Endothelial cell of umbilical vein (primary cell): ENCODE data around the gene ZBTB7C. TPM values are rescaled to one million over a fixed set of nuclear protein-coding genes. Genes with fewer than 3 reads are reported as not detected.

ENCODE experiments used
- BruUV-seq: library from RNA; stranded (reverse); fragments of 400-500 nt; replicated peaks from 2 replicates; lab custom pipeline; 2021; lab: Mats Ljungman, UMichigan
- CTCF ChIA-PET: fragments of 300-600, 350-600 bp; sonication (Branson Sonifier 250); formaldehyde crosslinking; loops from one replicate; lab custom pipeline; 2021; ENCODE audit warnings: antibody characterized with exemption, inconsistent platforms; lab: Charles Lee
- POLR2A ChIA-PET: fragments of 300-600, 350-600 bp; sonication (Branson Sonifier 250); formaldehyde crosslinking; loops from one replicate; lab custom pipeline; 2021; ENCODE audit warnings: antibody characterized with exemption, inconsistent platforms; lab: Charles Lee
- DNase-seq: peaks from one replicate; pipeline ENCODE4 v3.0.0-alpha.2; 2011; ENCODE audit warnings: low read depth, low spot score
- FAIRE-seq: peaks from 2 replicates; lab custom pipeline; 2011; peaks lifted over from hg19 to GRCh38; lab: Jason Lieb, UNC
- H2AFZ ChIP-seq: 2 replicates; pipeline ENCODE4 v1.6.0; 2012; ENCODE audit warnings: low read depth, low read length, control low read depth, inconsistent platforms
- H3K27ac ChIP-seq: 2 replicates; pipeline ENCODE4 v1.5.1; 2011; ENCODE audit warnings: low read depth, mild to moderate bottlenecking, control low read depth, low read length, moderate library complexity; ENCODE audit not compliant: insufficient read depth
- H3K27me3 ChIP-seq, 2 experiments: 2 replicates each; pipeline versions ENCODE4 v1.6.0 to v1.6.1; 2011; ENCODE audit warnings: low read length in 2 of 2, mixed read lengths in 1 of 2; ENCODE audit not compliant: control insufficient read depth in 2 of 2, insufficient read depth in 2 of 2
- H3K36me3 ChIP-seq, 2 experiments: 2 replicates in 1 of 2; 3 replicates in 1 of 2; pipeline ENCODE4 v1.5.1; 2011; ENCODE audit warnings: low read length in 2 of 2, mild to moderate bottlenecking in 1 of 2, moderate library complexity in 1 of 2; ENCODE audit not compliant: control insufficient read depth in 2 of 2, insufficient read depth in 2 of 2; ENCODE audit errors: extremely low read depth in 1 of 2
- H3K4me1 ChIP-seq: 3 replicates; pipeline ENCODE4 v1.5.1; 2011; ENCODE audit warnings: mild to moderate bottlenecking, low read length; ENCODE audit not compliant: control insufficient read depth, insufficient read depth; ENCODE audit errors: extremely low read depth
- H3K4me2 ChIP-seq: 2 replicates; pipeline ENCODE4 v1.6.1; 2011; ENCODE audit warnings: low read length, control low read depth, mixed read lengths; ENCODE audit not compliant: insufficient read depth
- H3K4me3 ChIP-seq, 3 experiments: fragments of 200-600 bp in 1 of 3; sonication (generic), shearing (Covaris generic) in 1 of 3; replicated peaks in 1 of 3; 2 replicates each; pipeline ENCODE4 v1.5.1; 2011 to 2016; ENCODE audit warnings: control low read depth in 3 of 3, low read length in 3 of 3, mild to moderate bottlenecking in 2 of 3, inconsistent platforms in 1 of 3, low read depth in 1 of 3, moderate library complexity in 1 of 3; ENCODE audit not compliant: insufficient read depth in 1 of 3
- H3K79me2 ChIP-seq: 2 replicates; pipeline ENCODE4 v1.6.0; 2012; ENCODE audit warnings: low read length, inconsistent platforms; ENCODE audit not compliant: control insufficient read depth, insufficient read depth
- H3K9ac ChIP-seq: replicated peaks from 2 replicates; pipeline ENCODE3; 2011; ENCODE audit warnings: low read length, control low read depth; ENCODE audit not compliant: insufficient read depth; ENCODE audit errors: extremely low read depth
- H3K9me1 ChIP-seq: replicated peaks from 3 replicates; pipeline ENCODE4 v1.6.0; 2011; ENCODE audit warnings: mild to moderate bottlenecking, low read length; ENCODE audit not compliant: control insufficient read depth, insufficient read depth; ENCODE audit errors: extremely low read depth
- H3K9me3 ChIP-seq: replicated peaks from 2 replicates; pipeline ENCODE4 v1.5.1; 2012; ENCODE audit warnings: low read length, inconsistent platforms; ENCODE audit not compliant: control insufficient read depth, insufficient read depth
- H4K20me1 ChIP-seq: replicated peaks from 2 replicates; pipeline ENCODE3; 2011; ENCODE audit warnings: mild to moderate bottlenecking, low read length; ENCODE audit not compliant: control insufficient read depth, insufficient read depth; ENCODE audit errors: extremely low read depth
- CTCF ChIP-seq, 2 donors: IDR thresholded peaks; 1 replicate in 1 of 2; 2 replicates in 1 of 2; pipeline ENCODE4 v1.5.1; 2011; ENCODE audit warnings: low read length in 2 of 2, mild to moderate bottlenecking in 2 of 2, moderate library complexity in 2 of 2, control low read depth in 1 of 2, inconsistent platforms in 1 of 2, low read depth in 1 of 2; ENCODE audit not compliant: insufficient read depth in 1 of 2; ENCODE audit errors: extremely low read depth in 1 of 2
- EZH2 ChIP-seq: IDR thresholded peaks from 2 replicates; pipeline ENCODE4 v1.6.1; 2012; ENCODE audit warnings: borderline replicate concordance, low read depth, mild to moderate bottlenecking, moderate library complexity, low read length, inconsistent platforms; ENCODE audit not compliant: severe bottlenecking
- FOS ChIP-seq: IDR thresholded peaks from 2 replicates; pipeline ENCODE4 v1.6.1; 2011; ENCODE audit warnings: mild to moderate bottlenecking, low read length, moderate library complexity, borderline replicate concordance; ENCODE audit not compliant: insufficient read depth
- GATA2 ChIP-seq: IDR thresholded peaks from 2 replicates; pipeline ENCODE4 v1.7.0; 2011; ENCODE audit warnings: low read depth, mild to moderate bottlenecking, moderate library complexity, mixed read lengths, low read length; ENCODE audit not compliant: insufficient read length, insufficient read depth
- JUN ChIP-seq: IDR thresholded peaks from 2 replicates; pipeline ENCODE4 v1.6.1; 2011; ENCODE audit warnings: borderline replicate concordance, low read depth; ENCODE audit not compliant: insufficient read length, insufficient read depth
- MYC ChIP-seq: IDR thresholded peaks from one replicate; pipeline ENCODE4 v1.6.1; 2011; ENCODE audit warnings: mild to moderate bottlenecking, low read depth, low read length
- POLR2A ChIP-seq: IDR thresholded peaks from 2 replicates; pipeline ENCODE4 v1.6.1; 2012; ENCODE audit warnings: low read depth, mild to moderate bottlenecking, control low read depth, low read length
- POLR2AphosphoS5 ChIP-seq: IDR thresholded peaks from 2 replicates; pipeline ENCODE4 v1.6.1; 2012; ENCODE audit warnings: low read depth, mild to moderate bottlenecking, control low read depth, low read length, moderate library complexity; ENCODE audit not compliant: insufficient read depth
- dilution Hi-C: fragments of 300-500 bp; cut with MboI; formaldehyde crosslinking; loops from one replicate; pipeline ENCODE4 v1.15.0; 2019; ENCODE audit warnings: low sequenced_read_pairs; ENCODE audit not compliant: extremely low pct_ligation_motif_present
- intact Hi-C: fragments of 100-400 bp; cut with micrococcal nuclease; formaldehyde crosslinking; loops from one replicate; pipeline ENCODE4 v1.10.0; 2022
- polyA plus RNA-seq, 4 experiments: library from polyadenylated mRNA; depleted of rRNA in 3 of 4; stranded (reverse) in 3 of 4; unstranded in 1 of 4; fragments of >200 nt; gene quantifications; 2 replicates each; pipeline versions ENCODE4 v1.2.1 to v1.2.3, GENCODE V29; 2011 to 2012; ENCODE audit warnings: missing spikeins in 1 of 4
- total RNA-seq: library from RNA; stranded (reverse); gene quantifications from 2 replicates; pipeline ENCODE4 v1.2.3, GENCODE V29; 2021
- TF ChIP-seq, protein P1 (sequence below): IDR thresholded peaks from 2 replicates; pipeline ENCODE4 v1.6.1; 2011; ENCODE audit not compliant: insufficient read depth, insufficient read length

The ZBTB7C gene
- total and polyA plus RNA-seq, 2 donors (not counting 3 experiments of a cell fraction or from before 2014, with no cell fraction given), result not detected

DNA sequence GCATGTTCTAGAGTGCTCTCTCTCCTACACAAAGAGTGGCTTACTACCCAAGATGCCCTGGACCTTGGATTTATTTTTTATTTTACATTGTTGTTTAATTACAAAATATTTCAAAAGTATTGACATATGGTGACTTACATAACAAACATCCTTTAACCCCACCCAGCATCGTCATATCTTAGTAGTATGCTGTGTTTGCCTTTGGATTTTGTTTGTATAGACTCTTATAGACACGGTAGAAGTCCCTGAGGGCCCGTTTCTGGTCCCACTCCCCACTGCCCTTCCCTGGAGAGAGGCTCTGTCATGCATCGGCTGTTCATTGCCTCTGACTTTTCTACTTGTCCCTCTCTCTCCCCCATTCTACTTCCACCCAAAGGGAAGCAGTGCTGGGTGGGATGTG lies 112.0 kb downstream of the ZBTB7C start:
- Histone ChIP-seq H3K9me1 (no peaks in the 10 kb centered on the region), H3K79me2 (no peaks in the 10 kb centered on the region), H3K4me2 (no peak overlapping the region), H4K20me1 (no peaks in the 10 kb centered on the region), H3K4me3 (no peak overlapping the region), H2AFZ (no peak overlapping the region), H3K36me3 (no peaks in the 10 kb centered on the region), H3K9me3 (no peaks in the 10 kb centered on the region), H3K27ac (no peak overlapping the region), H3K9ac (no peak overlapping the region), H3K4me1 (no peaks in the 10 kb centered on the region), H3K27me3 (no peaks in the 10 kb centered on the region)
- POLR2A ChIA-PET, result no interaction called here
- no peak for DNase-seq
- FAIRE-seq, result no peak
- CTCF ChIA-PET, result no interaction called here
- no TSS peak for BruUV-seq
- no peak for TF ChIP-seq POLR2AphosphoS5
- no peak for TF ChIP-seq EZH2
- TF ChIP-seq GATA2, result no peak
- TF ChIP-seq FOS, result no peak
- TF ChIP-seq, protein P1, sequence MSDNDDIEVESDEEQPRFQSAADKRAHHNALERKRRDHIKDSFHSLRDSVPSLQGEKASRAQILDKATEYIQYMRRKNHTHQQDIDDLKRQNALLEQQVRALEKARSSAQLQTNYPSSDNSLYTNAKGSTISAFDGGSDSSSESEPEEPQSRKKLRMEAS, result no peak
- no peak for TF ChIP-seq JUN
- no peak for TF ChIP-seq CTCF (IDR thresholded peaks at IDR 0.05; ENCODE audit: extremely low read depth in 1 of 2, insufficient read depth in 1 of 2, low read depth in 1 of 2, low read length in 2 of 2)
- no peak for TF ChIP-seq POLR2A
- no peak for TF ChIP-seq MYC
- intact Hi-C loops, result no loop called here
- dilution Hi-C loops, result no loop called here
